OCI-LY3 (cell line): ENCODE data around the gene B4GALNT4.
A peak's percentile ranks its signal among the peaks of the same experiment; 100 is the strongest.
"Not testable (repeated sequence)": the region's sequence is repeated elsewhere in the genome, so short reads cannot be mapped to it uniquely, and the experiment has no call there.

ENCODE experiments used
- H2AFZ ChIP-seq: fragments of 200-600, 300-600 bp; shearing (Covaris generic); 2 replicates; pipeline ENCODE4 v1.6.0; 2014; ENCODE audit warnings: antibody characterized with exemption, low read depth, low read length
- H3K27ac ChIP-seq: fragments of 200-600, 300-600 bp; sonication (generic); 2 replicates; pipeline ENCODE4 v1.5.1; 2014; ENCODE audit warnings: mild to moderate bottlenecking, low read length, moderate library complexity, mixed read lengths
- H3K27me3 ChIP-seq: fragments of 200-600, 300-600 bp; sonication (generic); 2 replicates; pipeline ENCODE4 v1.6.1; 2014; ENCODE audit warnings: low read depth, low read length, mixed read lengths
- H3K36me3 ChIP-seq: fragments of 200-600, 300-600 bp; sonication (generic); replicated peaks from 2 replicates; pipeline ENCODE3; 2014; ENCODE audit warnings: low read depth, low read length, mixed read lengths
- H3K4me1 ChIP-seq: fragments of 300-600, 200-600 bp; sonication (generic); 2 replicates; pipeline ENCODE4 v1.6.1; 2014; ENCODE audit warnings: low read length, mixed read lengths
- H3K4me2 ChIP-seq: fragments of 200-600, 300-600 bp; sonication (generic); 2 replicates; pipeline ENCODE4 v1.6.1; 2014; ENCODE audit warnings: low read length, mixed read lengths
- H3K4me3 ChIP-seq: fragments of 300-600, 200-600 bp; sonication (generic); 2 replicates; pipeline ENCODE4 v1.5.1; 2014; ENCODE audit warnings: antibody characterized with exemption, mild to moderate bottlenecking, low read length, moderate library complexity
- H3K79me2 ChIP-seq: fragments of 300-600, 200-600 bp; shearing (Covaris generic); 2 replicates; pipeline ENCODE4 v1.6.1; 2014; ENCODE audit warnings: mild to moderate bottlenecking, low read length, mixed read lengths
- H3K9ac ChIP-seq: fragments of 300-600, 200-600 bp; shearing (Covaris generic); 2 replicates; pipeline ENCODE4 v1.6.0; 2014; ENCODE audit warnings: mild to moderate bottlenecking, low read length, moderate library complexity
- H3K9me3 ChIP-seq: fragments of 200-600, 300-600 bp; shearing (Covaris generic); 2 replicates; pipeline ENCODE4 v1.6.1; 2014; ENCODE audit warnings: low read length, mixed read lengths; ENCODE audit not compliant: insufficient read depth
- H4K20me1 ChIP-seq: fragments of 200-600, 300-600 bp; sonication (generic); 2 replicates; pipeline ENCODE4 v1.6.1; 2016; ENCODE audit warnings: low read length, mixed read lengths; ENCODE audit not compliant: insufficient read depth
- EZH2phosphoT487 ChIP-seq: fragments of 200-600 bp; shearing (Covaris generic); IDR thresholded peaks from 2 replicates; pipeline ENCODE4 v1.6.1; 2018; ENCODE audit warnings: antibody characterized with exemption, mixed run types, low read depth
- TF ChIP-seq, protein P1 (sequence below): fragments of 200-600, 300-600 bp; sonication (generic); IDR thresholded peaks from 2 replicates; pipeline ENCODE4 v1.5.1; 2014; ENCODE audit warnings: antibody characterized with exemption, low read length, low read depth

The B4GALNT4 gene

DNA sequence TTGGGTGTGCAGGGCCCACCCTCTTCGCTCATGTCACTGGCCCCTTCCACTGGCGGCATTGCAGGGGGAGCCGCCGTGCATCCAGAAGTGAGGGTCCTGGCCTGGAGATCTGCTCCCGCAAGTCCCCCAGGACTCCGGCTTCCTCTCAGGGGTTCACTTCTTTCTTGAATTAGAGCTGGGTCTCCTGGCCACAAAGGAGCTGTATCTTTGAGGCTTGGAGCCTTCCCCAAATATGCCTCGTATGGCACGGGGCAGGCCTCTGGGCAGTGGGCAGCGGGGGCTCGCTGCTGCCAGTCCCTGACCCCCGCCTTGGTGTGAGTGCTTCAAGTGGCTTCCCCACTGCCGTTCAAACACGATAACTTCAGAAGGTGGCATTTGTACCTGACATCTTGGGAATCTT lies 41.3 kb upstream of the B4GALNT4 start:
- Histone ChIP-seq H4K20me1 (no peaks in the 10 kb centered on the region), H3K4me1 (peaks cover 56% of the 10 kb centered on the region), H3K9ac (no peak overlapping the region), H3K36me3 (no peaks in the 10 kb centered on the region), H3K79me2 (no peaks in the 10 kb centered on the region), H3K27ac (peak overlapping the region; percentile 44), H3K9me3 (no peaks in the 10 kb centered on the region; the same call in 1 of the 2 replicates), H2AFZ (no peak overlapping the region), H3K27me3 (no peaks in the 10 kb centered on the region), H3K4me3 (no peak overlapping the region), H3K4me2 (no peak overlapping the region)
- TF ChIP-seq EZH2phosphoT487: no peak
- TF ChIP-seq, protein P1, sequence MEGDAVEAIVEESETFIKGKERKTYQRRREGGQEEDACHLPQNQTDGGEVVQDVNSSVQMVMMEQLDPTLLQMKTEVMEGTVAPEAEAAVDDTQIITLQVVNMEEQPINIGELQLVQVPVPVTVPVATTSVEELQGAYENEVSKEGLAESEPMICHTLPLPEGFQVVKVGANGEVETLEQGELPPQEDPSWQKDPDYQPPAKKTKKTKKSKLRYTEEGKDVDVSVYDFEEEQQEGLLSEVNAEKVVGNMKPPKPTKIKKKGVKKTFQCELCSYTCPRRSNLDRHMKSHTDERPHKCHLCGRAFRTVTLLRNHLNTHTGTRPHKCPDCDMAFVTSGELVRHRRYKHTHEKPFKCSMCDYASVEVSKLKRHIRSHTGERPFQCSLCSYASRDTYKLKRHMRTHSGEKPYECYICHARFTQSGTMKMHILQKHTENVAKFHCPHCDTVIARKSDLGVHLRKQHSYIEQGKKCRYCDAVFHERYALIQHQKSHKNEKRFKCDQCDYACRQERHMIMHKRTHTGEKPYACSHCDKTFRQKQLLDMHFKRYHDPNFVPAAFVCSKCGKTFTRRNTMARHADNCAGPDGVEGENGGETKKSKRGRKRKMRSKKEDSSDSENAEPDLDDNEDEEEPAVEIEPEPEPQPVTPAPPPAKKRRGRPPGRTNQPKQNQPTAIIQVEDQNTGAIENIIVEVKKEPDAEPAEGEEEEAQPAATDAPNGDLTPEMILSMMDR: no peak

DNA sequence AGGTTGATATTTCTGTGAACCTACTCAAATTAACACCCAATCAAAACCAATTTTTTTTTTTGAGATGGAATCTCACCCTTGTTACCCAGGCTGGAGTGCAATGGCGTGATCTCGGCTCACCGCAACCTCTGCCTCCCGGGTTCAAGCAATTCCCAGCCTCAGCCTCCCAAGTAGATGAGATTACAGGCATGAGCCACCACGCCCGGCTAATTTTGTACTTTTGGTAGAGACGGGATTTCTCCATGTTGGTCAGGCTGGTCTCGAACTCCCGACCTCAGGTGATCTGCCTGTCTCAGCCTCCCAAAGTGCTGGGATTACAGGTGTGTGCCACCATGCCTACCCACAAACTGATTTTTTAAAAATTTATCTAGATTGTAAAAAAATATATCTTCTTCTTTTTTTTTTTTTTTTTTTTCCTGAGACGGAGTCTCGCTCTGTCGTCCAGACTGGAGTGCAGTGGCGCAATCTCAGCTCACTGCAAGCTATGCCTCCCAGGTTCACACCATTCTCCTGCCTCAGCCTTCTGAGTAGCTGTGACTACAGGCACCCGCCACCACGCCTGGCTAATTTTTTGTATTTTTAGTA lies 40.7 kb upstream of the B4GALNT4 start:
- H4K20me1 ChIP-seq, H3K9me3 ChIP-seq, H3K36me3 ChIP-seq, H3K4me3 ChIP-seq, H2AFZ ChIP-seq, H3K27me3 ChIP-seq, H3K79me2 ChIP-seq: not testable (repeated sequence)
- Histone ChIP-seq H3K27ac (peak overlapping the region; percentile 81), H3K4me1 (peaks cover 56% of the 10 kb centered on the region), H3K9ac (peak overlapping the region; percentile 51; the same call in 1 of the 2 replicates), H3K4me2 (peak overlapping the region; percentile 54)

GRCh38 chr11:329886-330253 lies 39.4 kb upstream of the B4GALNT4 start:
- Histone ChIP-seq H2AFZ (no peak overlapping the region), H3K4me3 (peak overlapping the region; percentile 57), H3K27me3 (no peaks in the 10 kb centered on the region), H3K79me2 (no peaks in the 10 kb centered on the region), H3K36me3 (no peaks in the 10 kb centered on the region), H3K4me2 (peak overlapping the region; percentile 54), H3K9ac (peak overlapping the region; percentile 61), H3K4me1 (peaks cover 56% of the 10 kb centered on the region), H3K27ac (peak overlapping the region; percentile 81), H3K9me3 (no peaks in the 10 kb centered on the region; the same call in 1 of the 2 replicates), H4K20me1 (no peaks in the 10 kb centered on the region)
- TF ChIP-seq EZH2phosphoT487: no peak
- TF ChIP-seq, protein P1: no peak

DNA sequence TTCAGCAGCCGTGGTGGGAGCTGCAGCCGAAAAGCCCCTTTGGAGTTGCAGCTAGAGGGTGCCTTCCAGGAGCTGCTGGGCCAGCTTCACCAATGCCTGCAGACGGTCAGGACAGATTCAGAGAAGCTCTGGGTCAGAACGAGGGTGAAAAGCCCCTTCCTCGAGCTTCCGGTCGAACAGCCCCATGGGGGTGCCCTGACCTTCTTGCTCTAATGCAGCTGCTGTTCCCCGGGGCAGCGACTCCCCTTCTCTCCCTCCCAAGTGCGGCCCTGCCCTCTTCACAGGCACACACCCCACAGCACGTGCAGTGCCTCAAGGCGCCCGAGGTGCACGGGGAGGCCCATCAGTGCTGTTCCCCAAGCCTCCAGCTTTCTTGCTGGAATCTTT lies 39.0 kb upstream of the B4GALNT4 start:
- peak overlapping the region; percentile 12; the same call in 1 of the 2 replicates for H3K9ac ChIP-seq
- no peak for TF ChIP-seq EZH2phosphoT487
- TF ChIP-seq, protein P1: no peak
- H3K4me1 ChIP-seq: peaks cover 56% of the 10 kb centered on the region
- no peaks in the 10 kb centered on the region for H3K36me3 ChIP-seq
- no peaks in the 10 kb centered on the region for H4K20me1 ChIP-seq
- H3K27me3 ChIP-seq: no peaks in the 10 kb centered on the region
- H3K9me3 ChIP-seq: no peaks in the 10 kb centered on the region; the same call in 1 of the 2 replicates
- H3K27ac ChIP-seq: peak overlapping the region; percentile 81; the same call in 1 of the 2 replicates
- H3K4me2 ChIP-seq: peak overlapping the region; percentile 54
- H2AFZ ChIP-seq: no peak overlapping the region
- H3K79me2 ChIP-seq: no peaks in the 10 kb centered on the region
- H3K4me3 ChIP-seq: peak overlapping the region; percentile 57; the same call in 1 of the 2 replicates
